Tibial artery (tissue), 4 donors: ENCODE data around the gene PPIG.
"Not testable (repeated sequence)": the region's sequence is repeated elsewhere in the genome, so short reads cannot be mapped to it uniquely, and the experiment has no call there.

ENCODE experiments used
- DNase-seq, 2 donors: peaks; one replicate each; pipeline ENCODE4 v3.0.0-alpha.2; 2019
- H3K27ac ChIP-seq, 2 donors: fragments of 200-600 bp; sonication (generic) in 1 of 2; 1 replicate in 1 of 2; 2 replicates in 1 of 2; pipeline ENCODE4 v1.5.1; 2018 to 2019; ENCODE audit warnings: mild to moderate bottlenecking in 1 of 2
- H3K27me3 ChIP-seq, 2 donors: fragments of 200-600 bp; sonication (generic) in 1 of 2; one replicate each; pipeline versions ENCODE4 v1.5.1 to v1.6.0; 2016 to 2019
- H3K36me3 ChIP-seq, 3 donors: fragments of 200-600 bp; sonication (generic) in 2 of 3; one replicate each; pipeline ENCODE4 v1.5.1; 2016 to 2019; ENCODE audit warnings: mild to moderate bottlenecking in 2 of 3
- H3K4me1 ChIP-seq, 4 donors: fragments of 200-600 bp; sonication (generic) in 2 of 4; 1 replicate in 3 of 4; 2 replicates in 1 of 4; pipeline ENCODE4 v1.5.1; 2016 to 2019
- H3K4me3 ChIP-seq, 2 donors: fragments of 200-600 bp; sonication (generic) in 1 of 2; 1 replicate in 1 of 2; 2 replicates in 1 of 2; pipeline ENCODE4 v1.5.1; 2018 to 2019; ENCODE audit warnings: mild to moderate bottlenecking in 2 of 2
- H3K9me3 ChIP-seq, 3 donors: fragments of 200-600 bp; sonication (generic) in 1 of 3; one replicate each; pipeline ENCODE4 v1.5.1; 2016 to 2019
- CTCF ChIP-seq, 2 experiments: fragments of 200-600 bp in 1 of 2; fragments of 450-650 bp in 1 of 2; IDR thresholded peaks; one replicate each; pipeline ENCODE4 v1.5.1; 2017 to 2019; ENCODE audit warnings: antibody characterized with exemption in 2 of 2, mild to moderate bottlenecking in 1 of 2, moderate library complexity in 1 of 2
- intact Hi-C: fragments of 100-400 bp; cut with DNase I; formaldehyde crosslinking; loops from one replicate; pipeline ENCODE4 v1.15.0; 2023; ENCODE audit warnings: low total_unique reads

PPIG gene

DNA sequence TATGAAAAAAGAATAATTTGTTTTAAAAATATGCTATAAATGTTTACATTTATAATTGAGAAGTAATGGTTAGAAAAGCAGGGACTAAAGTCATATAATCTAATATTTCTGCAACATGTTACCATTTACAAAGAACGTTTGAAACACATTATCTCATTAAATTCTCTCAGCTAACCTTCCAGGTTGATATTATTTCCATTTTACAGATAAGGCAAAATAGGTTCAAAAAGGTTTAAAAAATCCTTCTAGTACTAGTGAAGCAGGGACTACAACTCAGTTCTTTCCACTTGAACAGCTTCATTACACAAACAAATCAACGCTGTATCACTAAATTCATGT is 11.4 kb upstream of the PPIG start:
- no peaks in the 10 kb centered on the region for H3K36me3 ChIP-seq
- peaks cover 0 to 14% (median 3%) of the 10 kb centered on the region in 4 donors for H3K4me1 ChIP-seq
- no peak for DNase-seq
- no peaks in the 10 kb centered on the region for H3K27me3 ChIP-seq
- peak overlapping the region in 1 of 2 donors; percentile 62 for H3K27ac ChIP-seq
- intact Hi-C loops = no loop called here
- H3K9me3 ChIP-seq = no peaks in the 10 kb centered on the region
- H3K4me3 ChIP-seq = peak overlapping the region; percentile 64 to 72
- TF ChIP-seq CTCF (IDR thresholded peaks at IDR 0.05) = no peak

GRCh38 chr2:169573160-169573973 is 10.8 kb upstream of the PPIG start, which contains the start of gene FASTKD1:
Gene FASTKD1 (minus strand): TSS chr2:169573865. CDS start chr2:169572029, 1,836 bp downstream.
- Histone ChIP-seq H3K27ac (peak within 1 kb of the TSS; percentile 62 to 63), H3K9me3 (no peaks in the 10 kb centered on the region), H3K4me1 (peaks cover 0 to 14% (median 3%) of the 10 kb centered on the region in 4 donors), H3K4me3 (peak within 1 kb of the TSS; percentile 64 to 72), H3K36me3 (no peaks in the 10 kb centered on the region), H3K27me3 (no peaks in the 10 kb centered on the region)
- peak; percentile 90 to 92 for DNase-seq
- peak in 1 of 2 experiments; percentile 10 for TF ChIP-seq CTCF (IDR thresholded peaks at IDR 0.05)
- intact Hi-C loops = no loop called here

- no peaks in the 10 kb centered on the region for H3K9me3 ChIP-seq
- no peak for TF ChIP-seq CTCF (IDR thresholded peaks at IDR 0.05)
- no peak for DNase-seq
- intact Hi-C loops = no loop called here
- H3K4me3 ChIP-seq = peak overlapping the region; percentile 64 to 72
- H3K36me3 ChIP-seq = no peaks in the 10 kb centered on the region
- H3K27me3 ChIP-seq = no peaks in the 10 kb centered on the region
- peak overlapping the region; percentile 62 to 63 for H3K27ac ChIP-seq
- peaks cover 0 to 14% (median 3%) of the 10 kb centered on the region in 4 donors for H3K4me1 ChIP-seq
Observed at GRCh38 chr2:169573974-169574299, 10.2 kb upstream of the PPIG start.

DNA sequence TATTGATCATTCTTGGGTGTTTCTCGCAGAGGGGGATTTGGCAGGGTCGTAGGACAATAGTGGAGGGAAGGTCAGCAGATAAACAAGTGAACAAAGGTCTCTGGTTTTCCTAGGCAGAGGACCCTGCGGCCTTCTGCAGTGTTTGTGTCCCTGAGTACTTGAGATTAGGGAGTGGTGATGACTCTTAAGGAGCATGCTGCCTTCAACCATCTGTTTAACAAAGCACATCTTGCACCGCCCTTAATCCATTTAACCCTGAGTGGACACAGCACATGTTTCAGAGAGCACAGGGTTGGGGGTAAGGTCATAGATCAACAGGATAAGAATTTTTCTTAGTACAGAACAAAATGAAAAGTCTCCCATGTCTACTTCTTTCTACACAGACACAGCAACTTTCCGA is 9.6 kb upstream of the PPIG start:
- H3K27me3 ChIP-seq, DNase-seq, H3K36me3 ChIP-seq, intact Hi-C loops, H3K9me3 ChIP-seq, H3K27ac ChIP-seq, H3K4me3 ChIP-seq: not testable (repeated sequence)
- H3K4me1 ChIP-seq = peaks cover 0 to 14% (median 3%) of the 10 kb centered on the region in 4 donors

DNA sequence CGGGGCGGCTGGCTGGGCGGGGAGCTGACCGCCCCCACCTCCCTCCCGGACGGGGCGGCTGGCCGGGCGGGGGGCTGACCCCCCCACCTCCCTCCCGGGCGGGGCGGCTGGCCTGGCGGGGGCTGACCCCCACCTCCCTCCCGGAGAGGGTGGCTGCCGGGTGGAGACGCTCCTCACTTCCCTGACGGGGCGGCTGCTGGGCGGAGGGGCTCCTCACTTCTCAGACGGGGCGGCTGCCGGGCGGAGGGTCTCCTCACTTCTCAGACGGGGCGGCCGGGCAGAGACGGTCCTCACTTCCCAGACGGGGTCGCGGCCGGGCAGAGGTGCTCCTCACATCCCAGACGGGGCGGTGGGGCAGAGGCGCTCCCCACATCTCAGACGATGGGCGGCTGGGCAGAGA is 8.9 kb upstream of the PPIG start:
- H3K27me3 ChIP-seq, H3K27ac ChIP-seq, H3K9me3 ChIP-seq, H3K4me3 ChIP-seq, DNase-seq, H3K36me3 ChIP-seq: not testable (repeated sequence)
- intact Hi-C loops = loop anchor here (5.0 kb wide), 1 partner anchor 252 kb away; the partner anchor contains the start of gene UBR3
- peaks cover 0 to 14% (median 3%) of the 10 kb centered on the region in 4 donors for H3K4me1 ChIP-seq

- H3K36me3 ChIP-seq = no peaks in the 10 kb centered on the region
- no peaks in the 10 kb centered on the region for H3K27me3 ChIP-seq
- H3K9me3 ChIP-seq = no peaks in the 10 kb centered on the region
- no peak overlapping the region for H3K4me3 ChIP-seq
- DNase-seq = no peak
- TF ChIP-seq CTCF (IDR thresholded peaks at IDR 0.05) = no peak
- peaks cover 0 to 3% (median 0%) of the 10 kb centered on the region in 4 donors for H3K4me1 ChIP-seq
- intact Hi-C loops = loop anchor here (5.0 kb wide), 1 partner anchor 248 kb away; the partner anchor contains the start of gene UBR3
- H3K27ac ChIP-seq = no peak overlapping the region
Observed at GRCh38 chr2:169579044-169579443, 5.1 kb upstream of the PPIG start.

GRCh38 chr2:169582552-169583266 is 1.4 kb upstream of the PPIG start:
- peaks cover 0 to 24% (median 19%) of the 10 kb centered on the region in 4 donors for H3K4me1 ChIP-seq
- H3K27ac ChIP-seq, H3K36me3 ChIP-seq, H3K27me3 ChIP-seq, DNase-seq, H3K9me3 ChIP-seq, intact Hi-C loops, H3K4me3 ChIP-seq: not testable (repeated sequence)
